Smooth muscle cell (in vitro differentiated cells): ENCODE measurements around the gene STAT5B. TPM values are rescaled to one million over a fixed set of nuclear protein-coding genes. Genes with fewer than 3 reads are reported as not detected.

Experiments used
- DNase-seq: peaks from one replicate; lab custom pipeline; 2025; ENCODE audit not compliant: unreplicated experiment; lab: John Stamatoyannopoulos, UW
- H2AFZ ChIP-seq: fragments of 200-600 bp; sonication (generic); 2 replicates; pipeline ENCODE4 v1.6.0; 2016; ENCODE audit warnings: antibody characterized with exemption, low read depth, mild to moderate bottlenecking
- H3F3A ChIP-seq: fragments of 200-600 bp; sonication (generic); 2 replicates; pipeline ENCODE4 v1.6.0; 2017; ENCODE audit warnings: antibody characterized with exemption, low read depth
- H3K27ac ChIP-seq: fragments of 200-600 bp; sonication (generic); 2 replicates; pipeline ENCODE4 v1.5.1; 2016; ENCODE audit warnings: low read depth, mild to moderate bottlenecking
- H3K27me3 ChIP-seq: fragments of 200-600 bp; sonication (generic); 2 replicates; pipeline ENCODE4 v1.6.1; 2016; ENCODE audit warnings: low read depth, mild to moderate bottlenecking
- H3K36me3 ChIP-seq: fragments of 200-600 bp; sonication (generic); 2 replicates; pipeline ENCODE4 v1.5.1; 2016; ENCODE audit warnings: low read depth
- H3K4me1 ChIP-seq: fragments of 200-600 bp; sonication (generic); 2 replicates; pipeline ENCODE4 v1.5.1; 2016; ENCODE audit warnings: low read depth
- H3K4me2 ChIP-seq: fragments of 200-600 bp; sonication (generic); 2 replicates; pipeline ENCODE4 v1.6.0; 2016; ENCODE audit warnings: mild to moderate bottlenecking
- H3K4me3 ChIP-seq: fragments of 200-600 bp; sonication (generic); 2 replicates; pipeline ENCODE4 v1.5.1; 2016; ENCODE audit warnings: mild to moderate bottlenecking
- H3K79me2 ChIP-seq: fragments of 200-600 bp; sonication (generic); 2 replicates; pipeline ENCODE4 v1.6.0; 2016; ENCODE audit warnings: low read depth, mild to moderate bottlenecking
- H3K9ac ChIP-seq: fragments of 200-600 bp; sonication (generic); 2 replicates; pipeline ENCODE4 v1.6.0; 2016; ENCODE audit warnings: low read depth
- H3K9me3 ChIP-seq: fragments of 200-600 bp; sonication (generic); replicated peaks from 2 replicates; pipeline ENCODE4 v1.5.1; 2016; ENCODE audit warnings: low read depth
- H4K20me1 ChIP-seq: fragments of 200-600 bp; sonication (generic); 2 replicates; pipeline ENCODE4 v1.6.0; 2016; ENCODE audit warnings: low read depth
- WGBS: methylation state at CpG from one replicate; pipeline ENCODE4 v1.1.7; 2016; ENCODE audit warnings: low lambda C conversion rate; 5-methylcytosine and 5-hydroxymethylcytosine counted together
- polyA plus RNA-seq: library from polyadenylated mRNA; unstranded; fragments of >200 nt; fragmentation: Nextera tagmentation; extraction: Ambion mirVana; gene quantifications from 2 replicates; pipeline ENCODE4 v1.2.1, GENCODE V29; 2016
- total RNA-seq: library from RNA; depleted of rRNA; stranded (reverse); fragments of >200 nt; gene quantifications from 2 replicates; pipeline ENCODE4 v1.2.3, GENCODE V29; 2014
- TF ChIP-seq, protein P1 (sequence below): fragments of 200-600 bp; sonication (generic); IDR thresholded peaks from 2 replicates; pipeline ENCODE4 v1.5.1; 2017; ENCODE audit warnings: borderline replicate concordance, mild to moderate bottlenecking, antibody characterized with exemption; ENCODE audit not compliant: insufficient read depth, poor library complexity, severe bottlenecking

Gene STAT5B
- total and polyA plus RNA-seq, 2 experiments from 2014 or later, result 10.7 to 12.4 TPM

DNA sequence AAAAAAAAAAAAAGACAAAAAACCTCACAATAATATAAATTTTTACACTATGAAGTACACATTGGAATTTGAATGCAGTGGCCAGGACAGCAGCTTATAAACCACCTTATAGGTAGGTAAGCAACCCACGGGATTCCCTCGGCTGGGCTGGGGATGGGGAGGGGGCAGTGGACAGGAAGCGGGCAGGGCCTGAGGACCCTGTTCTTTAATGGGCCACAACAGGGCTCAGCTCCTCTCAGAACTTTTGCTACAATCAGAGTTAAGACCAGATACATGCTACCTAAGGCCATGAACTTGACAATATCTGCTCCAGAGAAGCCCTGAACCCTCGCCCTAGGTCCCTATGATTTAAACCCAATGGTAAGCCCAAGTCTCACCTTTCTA lies 37.2 kb upstream of the STAT5B start:
- Histone ChIP-seq H3K36me3 (peaks cover 13% of the 10 kb centered on the region), H3K4me1 (peaks cover 18% of the 10 kb centered on the region), H3K27me3 (no peaks in the 10 kb centered on the region), H3K9ac (no peak overlapping the region), H3K4me2 (no peak overlapping the region), H3K79me2 (no peaks in the 10 kb centered on the region), H3K4me3 (no peak overlapping the region), H4K20me1 (peaks cover 44% of the 10 kb centered on the region), H3K27ac (no peak overlapping the region), H3K9me3 (no peaks in the 10 kb centered on the region), H2AFZ (no peak overlapping the region), H3F3A (peaks cover 23% of the 10 kb centered on the region)
- TF ChIP-seq, protein P1, sequence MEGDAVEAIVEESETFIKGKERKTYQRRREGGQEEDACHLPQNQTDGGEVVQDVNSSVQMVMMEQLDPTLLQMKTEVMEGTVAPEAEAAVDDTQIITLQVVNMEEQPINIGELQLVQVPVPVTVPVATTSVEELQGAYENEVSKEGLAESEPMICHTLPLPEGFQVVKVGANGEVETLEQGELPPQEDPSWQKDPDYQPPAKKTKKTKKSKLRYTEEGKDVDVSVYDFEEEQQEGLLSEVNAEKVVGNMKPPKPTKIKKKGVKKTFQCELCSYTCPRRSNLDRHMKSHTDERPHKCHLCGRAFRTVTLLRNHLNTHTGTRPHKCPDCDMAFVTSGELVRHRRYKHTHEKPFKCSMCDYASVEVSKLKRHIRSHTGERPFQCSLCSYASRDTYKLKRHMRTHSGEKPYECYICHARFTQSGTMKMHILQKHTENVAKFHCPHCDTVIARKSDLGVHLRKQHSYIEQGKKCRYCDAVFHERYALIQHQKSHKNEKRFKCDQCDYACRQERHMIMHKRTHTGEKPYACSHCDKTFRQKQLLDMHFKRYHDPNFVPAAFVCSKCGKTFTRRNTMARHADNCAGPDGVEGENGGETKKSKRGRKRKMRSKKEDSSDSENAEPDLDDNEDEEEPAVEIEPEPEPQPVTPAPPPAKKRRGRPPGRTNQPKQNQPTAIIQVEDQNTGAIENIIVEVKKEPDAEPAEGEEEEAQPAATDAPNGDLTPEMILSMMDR, result no peak
- DNase-seq, result no peak
- 88% methylated on average over 4 of the region's 4 CpGs for WGBS

DNA sequence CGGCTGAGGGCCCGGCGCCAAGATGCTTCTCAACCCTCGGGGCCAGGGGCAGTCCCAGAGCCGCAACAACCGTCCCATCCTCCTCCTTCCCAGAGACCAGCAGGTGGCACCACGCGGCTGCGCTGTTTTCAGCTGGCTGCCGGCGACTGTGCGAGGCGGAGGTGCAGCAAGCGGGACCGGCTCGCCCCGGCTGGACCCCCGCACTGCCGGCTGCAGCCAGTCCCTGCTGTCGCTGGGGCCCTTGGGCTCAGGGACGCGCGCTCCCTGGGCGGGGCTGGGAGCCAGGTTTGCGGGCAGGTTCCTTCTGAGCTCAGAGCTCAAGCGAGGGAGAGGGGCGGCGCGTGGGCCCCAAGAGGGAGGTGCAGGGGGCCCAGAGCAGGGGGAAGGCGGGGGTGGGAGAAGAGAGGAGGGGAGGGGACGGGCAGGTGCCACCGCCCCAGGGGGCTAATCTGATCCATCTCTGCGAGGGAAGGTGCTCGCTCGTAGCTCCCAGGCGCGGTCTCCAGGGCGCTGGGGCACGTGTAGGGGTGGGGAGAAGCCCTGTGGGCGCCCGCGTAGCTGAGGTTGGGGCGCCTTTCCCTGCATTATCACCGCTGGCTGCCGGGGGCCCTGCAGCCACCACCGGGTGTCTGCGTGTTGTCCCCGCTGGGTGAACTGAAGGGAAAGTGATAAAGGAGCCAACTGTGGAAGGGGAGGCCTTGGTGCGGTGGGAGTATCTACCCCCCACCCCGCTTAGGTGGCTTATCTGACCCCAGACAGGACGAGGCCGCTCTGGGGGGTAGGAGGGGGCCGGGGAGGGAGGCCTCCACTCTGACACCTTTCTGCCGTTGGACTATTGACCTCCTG lies 36.3 kb upstream of the STAT5B start:
- peak overlapping the region; percentile 73 for H3K4me2 ChIP-seq
- no peak overlapping the region for H3K4me3 ChIP-seq
- H3F3A ChIP-seq, result peaks cover 23% of the 10 kb centered on the region
- H3K9me3 ChIP-seq, result no peaks in the 10 kb centered on the region
- H3K27me3 ChIP-seq, result no peaks in the 10 kb centered on the region
- TF ChIP-seq, protein P1, result peak; percentile 53
- no peak overlapping the region for H3K27ac ChIP-seq
- H3K36me3 ChIP-seq, result peaks cover 13% of the 10 kb centered on the region
- 20% methylated on average over 36 of the region's 54 CpGs for WGBS
- no peak overlapping the region for H3K9ac ChIP-seq
- H4K20me1 ChIP-seq, result peaks cover 37% of the 10 kb centered on the region
- no peak overlapping the region for H2AFZ ChIP-seq
- H3K4me1 ChIP-seq, result peaks cover 18% of the 10 kb centered on the region
- no peaks in the 10 kb centered on the region for H3K79me2 ChIP-seq
- peak; percentile 47 for DNase-seq

DNA sequence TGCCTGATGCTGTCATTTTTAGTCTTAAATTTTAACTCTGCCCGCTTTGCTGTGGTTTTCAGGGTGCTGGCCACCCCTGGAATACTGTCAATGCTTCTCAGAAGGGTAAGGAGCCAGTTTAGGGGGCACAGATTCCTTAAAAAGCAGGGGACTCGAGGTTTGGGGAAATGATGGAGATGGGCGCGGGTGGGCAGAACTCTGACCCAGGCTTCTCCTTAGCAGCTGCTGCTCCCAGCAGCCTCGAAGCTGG lies 35.8 kb upstream of the STAT5B start:
- Histone ChIP-seq H3K9me3 (no peaks in the 10 kb centered on the region), H3K4me1 (peaks cover 18% of the 10 kb centered on the region), H3K4me3 (no peak overlapping the region), H3K9ac (no peak overlapping the region), H3K36me3 (peaks cover 11% of the 10 kb centered on the region), H3K27me3 (no peaks in the 10 kb centered on the region), H3K4me2 (peak overlapping the region; percentile 73), H2AFZ (no peak overlapping the region), H3F3A (peaks cover 21% of the 10 kb centered on the region), H4K20me1 (peaks cover 31% of the 10 kb centered on the region), H3K79me2 (no peaks in the 10 kb centered on the region), H3K27ac (no peak overlapping the region)
- 48% methylated on average over 5 of the region's 5 CpGs for WGBS
- TF ChIP-seq, protein P1, result no peak
- no peak for DNase-seq
